ENCODE measurements around the gene TMEM181.
"Not testable (repeated sequence)": the region's sequence is repeated elsewhere in the genome, so short reads cannot be mapped to it uniquely, and the experiment has no call there.

The TMEM181 gene

GRCh38 chr6:158642097-158642601 lies 82.3 kb downstream of the TMEM181 start:
- peak; percentile 10 to 17 for DNase-seq

- no peak for DNase-seq
Observed at GRCh38 chr6:158643836-158644230, 83.9 kb downstream of the TMEM181 start.

GRCh38 chr6:158644231-158645063 lies 84.6 kb downstream of the TMEM181 start, which contains the start of gene DYNLT1:
Gene DYNLT1, minus strand, starts transcription at chr6:158644743. Its CDS starts 35 bp downstream, at chr6:158644708.
- peak; percentile 70 to 90 for DNase-seq

GRCh38 chr6:158645064-158646022 lies 85.5 kb downstream of the TMEM181 start:
- DNase-seq, result no peak

- no peak for DNase-seq
Observed at GRCh38 chr6:158646023-158646910, 86.4 kb downstream of the TMEM181 start.

- DNase-seq, result peak in 1 of 2 experiments; percentile 38
Observed at GRCh38 chr6:158647501-158647900, 87.6 kb downstream of the TMEM181 start.

GRCh38 chr6:158648682-158649131 lies 88.8 kb downstream of the TMEM181 start:
- no peak for DNase-seq

- no peak for DNase-seq
Observed at GRCh38 chr6:158649289-158650143, 89.6 kb downstream of the TMEM181 start, which contains the start of gene SYTL3. Gene SYTL3, plus strand, starts transcription at chr6:158650054. Its CDS starts 13,215 bp downstream, at chr6:158663269.

GRCh38 chr6:158651981-158652737 lies 92.3 kb downstream of the TMEM181 start:
- not testable (repeated sequence) for DNase-seq

- DNase-seq, result no peak
Observed at GRCh38 chr6:158653577-158654354, 93.9 kb downstream of the TMEM181 start.

GRCh38 chr6:158654498-158654897 lies 94.6 kb downstream of the TMEM181 start:
- peak in 1 of 2 experiments; percentile 64 for DNase-seq

GRCh38 chr6:158654960-158655489 lies 95.1 kb downstream of the TMEM181 start:
- no peak for DNase-seq

- no peak for DNase-seq
Observed at GRCh38 chr6:158655569-158656450, 95.9 kb downstream of the TMEM181 start.

- not testable (repeated sequence) for DNase-seq
Observed at GRCh38 chr6:158656986-158657385, 97.1 kb downstream of the TMEM181 start.

- no peak for DNase-seq
Observed at GRCh38 chr6:158660333-158660754, 100.5 kb downstream of the TMEM181 start.

GRCh38 chr6:158661156-158661685 lies 101.3 kb downstream of the TMEM181 start:
- no peak for DNase-seq

- DNase-seq, result no peak
Observed at GRCh38 chr6:158662607-158662953, 102.7 kb downstream of the TMEM181 start.
